HL-60 (cell line): ENCODE data around the gene PHTF1.
"Not testable (repeated sequence)": the region's sequence is repeated elsewhere in the genome, so short reads cannot be mapped to it uniquely, and the experiment has no call there.

Experiments used
- DNase-seq, 2 experiments: peaks; one replicate each; pipeline ENCODE4 v3.0.0-alpha.2; 2010 to 2020; ENCODE audit warnings: low read depth in 1 of 2, low spot score in 1 of 2
- H3K27ac ChIP-seq: fragments of 250-450 bp; sonication (Bioruptor Pico); replicated peaks from 2 replicates; pipeline ENCODE4 v1.5.1; 2020; ENCODE audit warnings: mild to moderate bottlenecking, moderate library complexity
- H3K27me3 ChIP-seq: fragments of 250-450 bp; sonication (Bioruptor Pico); 2 replicates; pipeline ENCODE4 v1.5.1; 2021; ENCODE audit warnings: mild to moderate bottlenecking, moderate library complexity; ENCODE audit not compliant: insufficient read depth, poor library complexity, severe bottlenecking
- H3K4me3 ChIP-seq: replicated peaks from 2 replicates; pipeline ENCODE4 v1.5.1; 2011; ENCODE audit warnings: mild to moderate bottlenecking, control low read depth, low read length; ENCODE audit not compliant: insufficient read depth
- GABPA ChIP-seq: IDR thresholded peaks from 2 replicates; pipeline ENCODE4 v1.6.1; 2012; ENCODE audit warnings: low read depth
- POLR2AphosphoS5 ChIP-seq: IDR thresholded peaks from 2 replicates; pipeline ENCODE4 v1.6.1; 2012; ENCODE audit warnings: low read depth
- SPI1 ChIP-seq: IDR thresholded peaks from 2 replicates; pipeline ENCODE4 v1.6.1; 2012; ENCODE audit warnings: low read depth, mild to moderate bottlenecking, borderline replicate concordance
- TF ChIP-seq, protein P1 (sequence below): IDR thresholded peaks from 2 replicates; pipeline ENCODE4 v1.6.1; 2012; ENCODE audit warnings: low read depth; ENCODE audit not compliant: insufficient replicate concordance
- TF ChIP-seq, protein P2 (sequence below): IDR thresholded peaks from one replicate; pipeline ENCODE4 v1.5.1; 2011; ENCODE audit warnings: low read length, control low read depth, inconsistent platforms; ENCODE audit not compliant: insufficient read depth

PHTF1 gene

DNA sequence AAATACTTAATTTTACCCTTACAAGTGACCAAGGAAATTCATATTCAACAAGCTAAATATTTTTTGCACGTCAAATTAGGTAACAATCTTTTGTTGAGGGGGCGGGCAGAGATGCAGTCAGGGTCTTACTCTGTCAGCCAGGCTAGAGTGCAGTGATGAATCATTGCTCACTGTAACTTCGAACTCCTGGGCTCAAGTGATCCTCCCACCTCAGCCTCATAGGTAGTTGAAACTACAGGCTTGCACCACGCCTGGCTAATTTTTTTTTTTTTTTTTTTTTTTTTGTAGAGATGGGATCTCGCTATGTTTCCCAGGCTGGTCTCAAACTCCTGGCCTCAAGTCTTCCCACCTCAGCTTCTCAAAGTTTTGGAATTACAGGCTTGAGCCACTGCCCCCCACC is 26.5 kb downstream of the PHTF1 start:
- no peak overlapping the region for H3K4me3 ChIP-seq
- H3K27me3 ChIP-seq, result no peaks in the 10 kb centered on the region
- no peak for DNase-seq
- no peak overlapping the region for H3K27ac ChIP-seq
- TF ChIP-seq POLR2AphosphoS5, result no peak
- TF ChIP-seq, protein P1, sequence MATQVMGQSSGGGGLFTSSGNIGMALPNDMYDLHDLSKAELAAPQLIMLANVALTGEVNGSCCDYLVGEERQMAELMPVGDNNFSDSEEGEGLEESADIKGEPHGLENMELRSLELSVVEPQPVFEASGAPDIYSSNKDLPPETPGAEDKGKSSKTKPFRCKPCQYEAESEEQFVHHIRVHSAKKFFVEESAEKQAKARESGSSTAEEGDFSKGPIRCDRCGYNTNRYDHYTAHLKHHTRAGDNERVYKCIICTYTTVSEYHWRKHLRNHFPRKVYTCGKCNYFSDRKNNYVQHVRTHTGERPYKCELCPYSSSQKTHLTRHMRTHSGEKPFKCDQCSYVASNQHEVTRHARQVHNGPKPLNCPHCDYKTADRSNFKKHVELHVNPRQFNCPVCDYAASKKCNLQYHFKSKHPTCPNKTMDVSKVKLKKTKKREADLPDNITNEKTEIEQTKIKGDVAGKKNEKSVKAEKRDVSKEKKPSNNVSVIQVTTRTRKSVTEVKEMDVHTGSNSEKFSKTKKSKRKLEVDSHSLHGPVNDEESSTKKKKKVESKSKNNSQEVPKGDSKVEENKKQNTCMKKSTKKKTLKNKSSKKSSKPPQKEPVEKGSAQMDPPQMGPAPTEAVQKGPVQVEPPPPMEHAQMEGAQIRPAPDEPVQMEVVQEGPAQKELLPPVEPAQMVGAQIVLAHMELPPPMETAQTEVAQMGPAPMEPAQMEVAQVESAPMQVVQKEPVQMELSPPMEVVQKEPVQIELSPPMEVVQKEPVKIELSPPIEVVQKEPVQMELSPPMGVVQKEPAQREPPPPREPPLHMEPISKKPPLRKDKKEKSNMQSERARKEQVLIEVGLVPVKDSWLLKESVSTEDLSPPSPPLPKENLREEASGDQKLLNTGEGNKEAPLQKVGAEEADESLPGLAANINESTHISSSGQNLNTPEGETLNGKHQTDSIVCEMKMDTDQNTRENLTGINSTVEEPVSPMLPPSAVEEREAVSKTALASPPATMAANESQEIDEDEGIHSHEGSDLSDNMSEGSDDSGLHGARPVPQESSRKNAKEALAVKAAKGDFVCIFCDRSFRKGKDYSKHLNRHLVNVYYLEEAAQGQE, result no peak
- TF ChIP-seq SPI1, result no peak
- TF ChIP-seq GABPA, result no peak
- TF ChIP-seq, protein P2, sequence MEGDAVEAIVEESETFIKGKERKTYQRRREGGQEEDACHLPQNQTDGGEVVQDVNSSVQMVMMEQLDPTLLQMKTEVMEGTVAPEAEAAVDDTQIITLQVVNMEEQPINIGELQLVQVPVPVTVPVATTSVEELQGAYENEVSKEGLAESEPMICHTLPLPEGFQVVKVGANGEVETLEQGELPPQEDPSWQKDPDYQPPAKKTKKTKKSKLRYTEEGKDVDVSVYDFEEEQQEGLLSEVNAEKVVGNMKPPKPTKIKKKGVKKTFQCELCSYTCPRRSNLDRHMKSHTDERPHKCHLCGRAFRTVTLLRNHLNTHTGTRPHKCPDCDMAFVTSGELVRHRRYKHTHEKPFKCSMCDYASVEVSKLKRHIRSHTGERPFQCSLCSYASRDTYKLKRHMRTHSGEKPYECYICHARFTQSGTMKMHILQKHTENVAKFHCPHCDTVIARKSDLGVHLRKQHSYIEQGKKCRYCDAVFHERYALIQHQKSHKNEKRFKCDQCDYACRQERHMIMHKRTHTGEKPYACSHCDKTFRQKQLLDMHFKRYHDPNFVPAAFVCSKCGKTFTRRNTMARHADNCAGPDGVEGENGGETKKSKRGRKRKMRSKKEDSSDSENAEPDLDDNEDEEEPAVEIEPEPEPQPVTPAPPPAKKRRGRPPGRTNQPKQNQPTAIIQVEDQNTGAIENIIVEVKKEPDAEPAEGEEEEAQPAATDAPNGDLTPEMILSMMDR, result no peak

DNA sequence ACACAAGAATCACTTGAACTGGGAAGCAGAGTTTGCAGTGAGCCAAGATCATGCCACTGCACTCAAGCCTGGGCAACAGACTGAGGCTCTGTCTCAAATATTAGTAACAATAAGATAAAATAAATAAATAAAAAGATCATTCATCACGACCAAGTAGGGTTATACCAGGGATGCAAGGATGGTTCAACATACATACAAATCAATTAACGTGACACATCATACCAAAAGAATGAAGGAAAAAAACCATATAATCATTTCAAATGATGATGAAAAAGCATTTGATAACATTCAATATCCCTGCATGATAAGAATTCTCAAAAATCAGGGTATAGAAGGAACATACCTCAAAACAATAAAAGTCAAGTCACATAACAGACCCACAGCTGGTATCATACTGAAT is 38.3 kb downstream of the PHTF1 start:
- Histone ChIP-seq H3K4me3 (no peak overlapping the region), H3K27ac (no peak overlapping the region), H3K27me3 (no peaks in the 10 kb centered on the region)
- no peak for DNase-seq
- TF ChIP-seq GABPA, result no peak
- TF ChIP-seq, protein P1, result no peak
- TF ChIP-seq POLR2AphosphoS5, result no peak
- TF ChIP-seq SPI1, result no peak
- TF ChIP-seq, protein P2, result no peak

DNA sequence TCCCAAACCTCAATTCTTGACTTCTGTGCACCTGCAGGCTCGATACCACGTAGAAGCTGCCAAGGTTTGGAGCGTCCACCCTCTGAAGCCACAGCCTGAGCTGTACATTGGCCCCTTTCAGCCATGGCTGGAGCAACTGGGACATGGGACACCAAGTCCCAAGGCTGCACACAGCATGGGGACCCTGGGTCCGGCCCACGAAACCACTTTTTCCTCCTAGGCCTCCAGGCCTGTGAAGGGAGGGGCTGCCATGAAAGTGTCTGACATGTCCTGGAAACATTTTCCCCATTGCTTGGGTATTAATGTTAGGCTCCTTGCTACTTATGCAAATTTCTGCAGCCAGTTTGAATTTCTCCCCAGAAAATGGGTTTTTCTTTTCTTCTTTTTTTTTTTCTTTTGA is 40.7 kb downstream of the PHTF1 start:
- DNase-seq, H3K27me3 ChIP-seq, H3K4me3 ChIP-seq, H3K27ac ChIP-seq: not testable (repeated sequence)

DNA sequence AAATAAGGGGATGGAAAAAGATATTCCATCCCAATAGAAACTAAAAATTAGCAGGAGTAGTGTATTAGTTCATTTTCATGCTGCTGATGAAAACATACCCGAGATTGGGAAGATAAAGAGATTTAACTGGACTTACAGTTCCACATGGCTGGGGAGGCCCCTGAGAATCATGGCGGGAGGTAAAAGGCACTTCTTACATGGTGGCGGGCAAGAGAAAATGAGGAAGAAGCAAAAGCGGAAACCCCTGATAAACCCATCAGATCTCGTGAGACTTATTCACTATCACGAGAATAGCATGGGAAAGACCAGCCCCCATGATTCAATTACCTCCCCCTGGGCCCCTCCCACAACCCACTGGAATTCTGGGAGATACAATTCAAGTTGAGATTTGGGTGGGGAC is 41.8 kb downstream of the PHTF1 start:
- not testable (repeated sequence) for H3K27me3 ChIP-seq, H3K4me3 ChIP-seq, H3K27ac ChIP-seq, DNase-seq

DNA sequence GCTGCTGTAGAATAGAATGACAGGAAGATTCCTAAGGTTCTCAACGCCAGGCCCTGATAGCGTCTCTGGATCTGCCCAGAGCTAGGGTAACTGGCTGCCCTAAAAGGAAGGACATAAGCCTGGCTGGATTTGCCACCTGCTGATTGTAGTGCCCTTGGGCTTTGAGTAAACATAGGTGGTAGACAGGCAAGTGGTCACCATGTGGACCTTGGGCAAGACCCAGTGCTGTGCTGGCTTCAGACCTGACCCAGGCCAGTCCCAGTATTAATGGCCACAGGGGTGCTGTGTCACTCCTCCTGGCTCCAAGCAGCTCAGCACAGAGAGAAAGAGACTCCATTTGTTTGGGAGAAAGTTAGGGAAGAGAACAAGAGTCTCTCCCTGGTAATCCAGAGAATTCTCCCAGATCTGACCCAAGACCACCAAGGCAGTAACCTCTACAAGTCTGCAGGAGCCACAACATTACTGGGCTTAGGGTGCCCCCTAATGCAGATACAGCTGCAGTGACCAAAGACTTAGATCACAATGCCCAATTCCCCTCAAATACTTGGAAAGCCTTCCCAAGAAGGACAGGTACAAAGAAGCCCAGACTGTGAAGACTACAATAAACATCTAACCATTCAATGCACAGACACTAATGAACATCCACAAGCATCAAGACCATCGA is 44.5 kb downstream of the PHTF1 start:
- TF ChIP-seq GABPA (no peak), POLR2AphosphoS5 (no peak), SPI1 (no peak)
- TF ChIP-seq, protein P1, result no peak
- TF ChIP-seq, protein P2, result no peak
- no peak for DNase-seq
- Histone ChIP-seq H3K27ac (no peak overlapping the region), H3K4me3 (no peak overlapping the region), H3K27me3 (no peaks in the 10 kb centered on the region)
